Lung microvascular endothelial cell (primary cell): ENCODE data around the gene APH1B. TPM values are rescaled to one million over a fixed set of nuclear protein-coding genes. Genes with fewer than 3 reads are reported as not detected.

Experiments used
- DNase-seq, 2 donors: peaks; one replicate each; pipeline versions ENCODE4 v3.0.0 to v3.0.0-alpha.2; 2010; ENCODE audit warnings: low read depth in 2 of 2
- total RNA-seq: library from RNA; depleted of rRNA; stranded (reverse); fragments of >200 nt; gene quantifications from 2 replicates; pipeline ENCODE4 v1.2.1, GENCODE V29; 2014

Gene APH1B
- total RNA-seq, 1 donor from 2014 or later = 25.6 TPM

- peak in 1 of 2 donors; percentile 26 for DNase-seq
These were observed 54.1 kb downstream of the APH1B start for GRCh38 chr15:63331456-63331855.

- DNase-seq = peak; percentile 37 to 87
These were observed 55.1 kb downstream of the APH1B start for GRCh38 chr15:63332367-63333124.

- DNase-seq = peak in 1 of 2 donors; percentile 11
These were observed 57.4 kb downstream of the APH1B start for GRCh38 chr15:63334821-63335220.

- no peak for DNase-seq
These were observed 58.3 kb downstream of the APH1B start for GRCh38 chr15:63335543-63336240.

- no peak for DNase-seq
These were observed 59.6 kb downstream of the APH1B start for GRCh38 chr15:63337046-63337445.

GRCh38 chr15:63338170-63338569 is 60.8 kb downstream of the APH1B start:
- DNase-seq = no peak

GRCh38 chr15:63339006-63339766 is 61.8 kb downstream of the APH1B start:
- DNase-seq = no peak

GRCh38 chr15:63339836-63340235 is 62.4 kb downstream of the APH1B start:
- DNase-seq = no peak

GRCh38 chr15:63340353-63340752 is 62.9 kb downstream of the APH1B start:
- DNase-seq = no peak

- no peak for DNase-seq
These were observed 63.5 kb downstream of the APH1B start for GRCh38 chr15:63340878-63341277.

GRCh38 chr15:63341898-63342297 is 64.5 kb downstream of the APH1B start:
- DNase-seq = no peak

- peak in 1 of 2 donors; percentile 73 for DNase-seq
These were observed 65.7 kb downstream of the APH1B start for GRCh38 chr15:63342996-63343562.

GRCh38 chr15:63344731-63345390 is 67.5 kb downstream of the APH1B start:
- no peak for DNase-seq

GRCh38 chr15:63345391-63345752 is 68.0 kb downstream of the APH1B start:
- DNase-seq = no peak

GRCh38 chr15:63347074-63347857 is 69.9 kb downstream of the APH1B start:
- no peak for DNase-seq

GRCh38 chr15:63348392-63348791 is 71.0 kb downstream of the APH1B start:
- DNase-seq = peak; percentile 70 to 71

GRCh38 chr15:63349156-63349555 is 71.8 kb downstream of the APH1B start:
- no peak for DNase-seq

- no peak for DNase-seq
These were observed 72.2 kb downstream of the APH1B start for GRCh38 chr15:63349621-63350020.

- peak; percentile 33 to 52 for DNase-seq
These were observed 72.8 kb downstream of the APH1B start for GRCh38 chr15:63350178-63350621.

GRCh38 chr15:63351170-63351569 is 73.8 kb downstream of the APH1B start:
- no peak for DNase-seq
